Ovary (tissue), 9 donors: ENCODE measurements around the gene FAM53B. TPM values are rescaled to one million over a fixed set of nuclear protein-coding genes. Genes with fewer than 3 reads are reported as not detected.

ENCODE experiments used
- DNase-seq, 5 donors: peaks; one replicate each; pipeline ENCODE4 v3.0.0-alpha.2; 2019 to 2020
- H3K27ac ChIP-seq, 2 donors: fragments of 200-600 bp; one replicate each; pipeline versions ENCODE4 v1.5.1 to v1.8.0; 2019 to 2022
- H3K27me3 ChIP-seq: fragments of 200-600 bp; one replicate; pipeline ENCODE4 v1.8.0; 2022
- H3K36me3 ChIP-seq: fragments of 200-600 bp; sonication (generic); one replicate; pipeline ENCODE4 v1.5.1; 2019
- H3K4me1 ChIP-seq: one replicate; pipeline ENCODE4 v1.8.1; 2013; ENCODE audit warnings: mild to moderate bottlenecking, moderate library complexity; ENCODE audit not compliant: insufficient read depth
- H3K4me3 ChIP-seq: fragments of 200-600 bp; sonication (generic); one replicate; pipeline ENCODE4 v1.5.1; 2017
- H3K9me3 ChIP-seq, 2 donors: fragments of 200-600 bp in 1 of 2; sonication (generic) in 1 of 2; one replicate each; pipeline versions ENCODE4 v1.5.1 to v1.8.1; 2013 to 2019; ENCODE audit warnings: mild to moderate bottlenecking in 1 of 2, moderate library complexity in 1 of 2
- EP300 ChIP-seq: sonication (generic); formaldehyde crosslinking; IDR thresholded peaks from one replicate; pipeline ENCODE4 v1.6.1; 2017; ENCODE audit warnings: antibody characterized with exemption
- POLR2A ChIP-seq: fragments of 450-650 bp; IDR thresholded peaks from one replicate; pipeline ENCODE4 v1.6.1; 2017; ENCODE audit warnings: antibody characterized with exemption, mild to moderate bottlenecking, moderate library complexity
- WGBS, 3 donors: extraction: QIAGEN DNeasy Blood & Tissue Kit in 1 of 3; methylation state at CpG; one replicate each; pipeline versions ENCODE4 v1.1.5 to v1.1.7; 2013 to 2017; 5-methylcytosine and 5-hydroxymethylcytosine counted together
- intact Hi-C, 4 donors: fragments of 100-400 bp; cut with DNase I; formaldehyde crosslinking; loops; one replicate each; pipeline versions ENCODE4 v1.11.0 to v1.15.1; 2022 to 2023
- polyA plus RNA-seq, 2 donors: library from polyadenylated mRNA; stranded (reverse); fragments of 200-250 nt in 1 of 2; fragments of 350-450 nt in 1 of 2; fragmentation: Illumina TruSeq in 1 of 2; extraction: RNeasy Lipid Tissue Mini Kit (QIAGEN cat#74804) in 1 of 2; gene quantifications; one replicate each; pipeline ENCODE4 v1.2.3, GENCODE V29; 2013 to 2014
- total RNA-seq, 7 donors: library from RNA; depleted of rRNA in 2 of 7; stranded (reverse); fragments of >200 nt in 2 of 7; fragmentation: NEBNext Ultra II Directional in 3 of 7; extraction: Animal tissue kit (Norgen Biotek cat#: 25700) in 3 of 7; gene quantifications; one replicate each; pipeline versions ENCODE4 v1.1.0 to v1.2.4, GENCODE V29; 2016 to 2023
- TF ChIP-seq, protein P1 (sequence below), 3 donors: fragments of 450-650 bp in 2 of 3; fragments of 200-600 bp in 1 of 3; IDR thresholded peaks; one replicate each; pipeline versions ENCODE4 v1.5.1 to v1.8.0; 2016 to 2022; ENCODE audit warnings: antibody characterized with exemption in 3 of 3, mild to moderate bottlenecking in 1 of 3
- donor health status: DM: no; HTN: no; CAD: no; lungs with moderate emphysema.
- donor health status: DM: no; HTN: no; CAD: no.
- donor health status: Bipolar disorder and iron deficiency.
- donor health status: DM: yes; HTN: yes; CAD: no.
- donor health status: DM: no; HTN: no; CAD: no.
- donor health status: DM: yes; HTN: yes; CAD: no.

Gene FAM53B
- total and polyA plus RNA-seq, 9 donors = 9.7 to 77.6 (median 45.5) TPM

- intact Hi-C loops = loop anchor here in 2 of 4 donors (10.0 kb wide), 3 partner anchors 81 to 739 kb away; no protein-coding TSS in a partner anchor
- H3K27me3 ChIP-seq = no peaks in the 10 kb centered on the region
- H3K4me1 ChIP-seq = peaks cover 24% of the 10 kb centered on the region
- H3K9me3 ChIP-seq = no peaks in the 10 kb centered on the region
- H3K27ac ChIP-seq = no peak overlapping the region
- 76 to 86% (median 79%) methylated on average over 23 of the region's 23 CpGs for WGBS, 3 donors
- no peak for TF ChIP-seq EP300
- no peak for TF ChIP-seq POLR2A
- TF ChIP-seq, protein P1, sequence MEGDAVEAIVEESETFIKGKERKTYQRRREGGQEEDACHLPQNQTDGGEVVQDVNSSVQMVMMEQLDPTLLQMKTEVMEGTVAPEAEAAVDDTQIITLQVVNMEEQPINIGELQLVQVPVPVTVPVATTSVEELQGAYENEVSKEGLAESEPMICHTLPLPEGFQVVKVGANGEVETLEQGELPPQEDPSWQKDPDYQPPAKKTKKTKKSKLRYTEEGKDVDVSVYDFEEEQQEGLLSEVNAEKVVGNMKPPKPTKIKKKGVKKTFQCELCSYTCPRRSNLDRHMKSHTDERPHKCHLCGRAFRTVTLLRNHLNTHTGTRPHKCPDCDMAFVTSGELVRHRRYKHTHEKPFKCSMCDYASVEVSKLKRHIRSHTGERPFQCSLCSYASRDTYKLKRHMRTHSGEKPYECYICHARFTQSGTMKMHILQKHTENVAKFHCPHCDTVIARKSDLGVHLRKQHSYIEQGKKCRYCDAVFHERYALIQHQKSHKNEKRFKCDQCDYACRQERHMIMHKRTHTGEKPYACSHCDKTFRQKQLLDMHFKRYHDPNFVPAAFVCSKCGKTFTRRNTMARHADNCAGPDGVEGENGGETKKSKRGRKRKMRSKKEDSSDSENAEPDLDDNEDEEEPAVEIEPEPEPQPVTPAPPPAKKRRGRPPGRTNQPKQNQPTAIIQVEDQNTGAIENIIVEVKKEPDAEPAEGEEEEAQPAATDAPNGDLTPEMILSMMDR (IDR thresholded peaks at IDR 0.05) = no peak
- no peaks in the 10 kb centered on the region for H3K36me3 ChIP-seq
- no peak overlapping the region for H3K4me3 ChIP-seq
- DNase-seq = peak in 1 of 5 donors; percentile 76
These were observed 118.3 kb downstream of the FAM53B start for GRCh38 chr10:124625831-124626238.

- Histone ChIP-seq H3K27me3 (no peaks in the 10 kb centered on the region), H3K36me3 (no peaks in the 10 kb centered on the region), H3K4me1 (peaks cover 24% of the 10 kb centered on the region), H3K9me3 (no peaks in the 10 kb centered on the region), H3K4me3 (no peak overlapping the region), H3K27ac (no peak overlapping the region)
- no peak for DNase-seq
- TF ChIP-seq POLR2A (no peak), EP300 (no peak)
- TF ChIP-seq, protein P1 (IDR thresholded peaks at IDR 0.05) = no peak
- WGBS, 3 donors = 89 to 95% (median 90%) methylated on average over 16 of the region's 16 CpGs
- intact Hi-C loops = loop anchor here in 2 of 4 donors (10.0 kb wide), 3 partner anchors 80 to 740 kb away; no protein-coding TSS in a partner anchor
These were observed 119.3 kb downstream of the FAM53B start for GRCh38 chr10:124624895-124625294.

GRCh38 chr10:124624466-124624865, 119.7 kb downstream of the FAM53B start:
- TF ChIP-seq POLR2A = no peak
- no peak for TF ChIP-seq EP300
- TF ChIP-seq, protein P1 (IDR thresholded peaks at IDR 0.05) = no peak
- Histone ChIP-seq H3K4me3 (no peak overlapping the region), H3K9me3 (no peaks in the 10 kb centered on the region), H3K27me3 (no peaks in the 10 kb centered on the region), H3K36me3 (no peaks in the 10 kb centered on the region), H3K4me1 (peaks cover 24% of the 10 kb centered on the region), H3K27ac (no peak overlapping the region)
- intact Hi-C loops = loop anchor here in 2 of 4 donors (10.0 kb wide), 3 partner anchors 80 to 740 kb away; no protein-coding TSS in a partner anchor
- WGBS, 3 donors = 93 to 94% (median 94%) methylated on average over 9 of the region's 9 CpGs
- DNase-seq = no peak

GRCh38 chr10:124624006-124624405, 120.2 kb downstream of the FAM53B start:
- Histone ChIP-seq H3K27me3 (no peaks in the 10 kb centered on the region), H3K9me3 (no peaks in the 10 kb centered on the region), H3K36me3 (no peaks in the 10 kb centered on the region), H3K4me1 (peaks cover 23% of the 10 kb centered on the region), H3K4me3 (no peak overlapping the region), H3K27ac (no peak overlapping the region)
- TF ChIP-seq, protein P1 (IDR thresholded peaks at IDR 0.05) = no peak
- TF ChIP-seq EP300 = no peak
- intact Hi-C loops = loop anchor here in 2 of 4 donors (10.0 kb wide), 3 partner anchors 79 to 741 kb away; no protein-coding TSS in a partner anchor
- WGBS, 3 donors = 93 to 94% (median 93%) methylated on average over 13 of the region's 13 CpGs
- DNase-seq = no peak
